Endothelial cell of umbilical vein (primary cell): Measurements from ENCODE around the gene MYH14. TPM values are rescaled to one million over a fixed set of nuclear protein-coding genes. Genes with fewer than 3 reads are reported as not detected.

Experiments
- BruUV-seq: library from RNA; stranded (reverse); fragments of 400-500 nt; replicated peaks from 2 replicates; lab custom pipeline; 2021; lab: Mats Ljungman, UMichigan
- CTCF ChIA-PET: fragments of 300-600, 350-600 bp; sonication (Branson Sonifier 250); formaldehyde crosslinking; loops from one replicate; lab custom pipeline; 2021; ENCODE audit warnings: antibody characterized with exemption, inconsistent platforms; lab: Charles Lee
- POLR2A ChIA-PET: fragments of 300-600, 350-600 bp; sonication (Branson Sonifier 250); formaldehyde crosslinking; loops from one replicate; lab custom pipeline; 2021; ENCODE audit warnings: antibody characterized with exemption, inconsistent platforms; lab: Charles Lee
- DNase-seq: peaks from one replicate; pipeline ENCODE4 v3.0.0-alpha.2; 2011; ENCODE audit warnings: low read depth, low spot score
- FAIRE-seq: peaks from 2 replicates; lab custom pipeline; 2011; peaks lifted over from hg19 to GRCh38; lab: Jason Lieb, UNC
- H2AFZ ChIP-seq: 2 replicates; pipeline ENCODE4 v1.6.0; 2012; ENCODE audit warnings: low read depth, low read length, control low read depth, inconsistent platforms
- H3K27ac ChIP-seq: 2 replicates; pipeline ENCODE4 v1.5.1; 2011; ENCODE audit warnings: low read depth, mild to moderate bottlenecking, control low read depth, low read length, moderate library complexity; ENCODE audit not compliant: insufficient read depth
- H3K27me3 ChIP-seq, 2 experiments: 2 replicates each; pipeline versions ENCODE4 v1.6.0 to v1.6.1; 2011; ENCODE audit warnings: low read length in 2 of 2, mixed read lengths in 1 of 2; ENCODE audit not compliant: control insufficient read depth in 2 of 2, insufficient read depth in 2 of 2
- H3K36me3 ChIP-seq, 2 experiments: 2 replicates in 1 of 2; 3 replicates in 1 of 2; pipeline ENCODE4 v1.5.1; 2011; ENCODE audit warnings: low read length in 2 of 2, mild to moderate bottlenecking in 1 of 2, moderate library complexity in 1 of 2; ENCODE audit not compliant: control insufficient read depth in 2 of 2, insufficient read depth in 2 of 2; ENCODE audit errors: extremely low read depth in 1 of 2
- H3K4me1 ChIP-seq: 3 replicates; pipeline ENCODE4 v1.5.1; 2011; ENCODE audit warnings: mild to moderate bottlenecking, low read length; ENCODE audit not compliant: control insufficient read depth, insufficient read depth; ENCODE audit errors: extremely low read depth
- H3K4me2 ChIP-seq: 2 replicates; pipeline ENCODE4 v1.6.1; 2011; ENCODE audit warnings: low read length, control low read depth, mixed read lengths; ENCODE audit not compliant: insufficient read depth
- H3K4me3 ChIP-seq, 3 experiments: fragments of 200-600 bp in 1 of 3; sonication (generic), shearing (Covaris generic) in 1 of 3; replicated peaks in 1 of 3; 2 replicates each; pipeline ENCODE4 v1.5.1; 2011 to 2016; ENCODE audit warnings: control low read depth in 3 of 3, low read length in 3 of 3, mild to moderate bottlenecking in 2 of 3, inconsistent platforms in 1 of 3, low read depth in 1 of 3, moderate library complexity in 1 of 3; ENCODE audit not compliant: insufficient read depth in 1 of 3
- H3K79me2 ChIP-seq: 2 replicates; pipeline ENCODE4 v1.6.0; 2012; ENCODE audit warnings: low read length, inconsistent platforms; ENCODE audit not compliant: control insufficient read depth, insufficient read depth
- H3K9ac ChIP-seq: replicated peaks from 2 replicates; pipeline ENCODE3; 2011; ENCODE audit warnings: low read length, control low read depth; ENCODE audit not compliant: insufficient read depth; ENCODE audit errors: extremely low read depth
- H3K9me1 ChIP-seq: replicated peaks from 3 replicates; pipeline ENCODE4 v1.6.0; 2011; ENCODE audit warnings: mild to moderate bottlenecking, low read length; ENCODE audit not compliant: control insufficient read depth, insufficient read depth; ENCODE audit errors: extremely low read depth
- H3K9me3 ChIP-seq: replicated peaks from 2 replicates; pipeline ENCODE4 v1.5.1; 2012; ENCODE audit warnings: low read length, inconsistent platforms; ENCODE audit not compliant: control insufficient read depth, insufficient read depth
- H4K20me1 ChIP-seq: replicated peaks from 2 replicates; pipeline ENCODE3; 2011; ENCODE audit warnings: mild to moderate bottlenecking, low read length; ENCODE audit not compliant: control insufficient read depth, insufficient read depth; ENCODE audit errors: extremely low read depth
- EZH2 ChIP-seq: IDR thresholded peaks from 2 replicates; pipeline ENCODE4 v1.6.1; 2012; ENCODE audit warnings: borderline replicate concordance, low read depth, mild to moderate bottlenecking, moderate library complexity, low read length, inconsistent platforms; ENCODE audit not compliant: severe bottlenecking
- FOS ChIP-seq: IDR thresholded peaks from 2 replicates; pipeline ENCODE4 v1.6.1; 2011; ENCODE audit warnings: mild to moderate bottlenecking, low read length, moderate library complexity, borderline replicate concordance; ENCODE audit not compliant: insufficient read depth
- GATA2 ChIP-seq: IDR thresholded peaks from 2 replicates; pipeline ENCODE4 v1.7.0; 2011; ENCODE audit warnings: low read depth, mild to moderate bottlenecking, moderate library complexity, mixed read lengths, low read length; ENCODE audit not compliant: insufficient read length, insufficient read depth
- JUN ChIP-seq: IDR thresholded peaks from 2 replicates; pipeline ENCODE4 v1.6.1; 2011; ENCODE audit warnings: borderline replicate concordance, low read depth; ENCODE audit not compliant: insufficient read length, insufficient read depth
- MYC ChIP-seq: IDR thresholded peaks from one replicate; pipeline ENCODE4 v1.6.1; 2011; ENCODE audit warnings: mild to moderate bottlenecking, low read depth, low read length
- POLR2A ChIP-seq: IDR thresholded peaks from 2 replicates; pipeline ENCODE4 v1.6.1; 2012; ENCODE audit warnings: low read depth, mild to moderate bottlenecking, control low read depth, low read length
- POLR2AphosphoS5 ChIP-seq: IDR thresholded peaks from 2 replicates; pipeline ENCODE4 v1.6.1; 2012; ENCODE audit warnings: low read depth, mild to moderate bottlenecking, control low read depth, low read length, moderate library complexity; ENCODE audit not compliant: insufficient read depth
- dilution Hi-C: fragments of 300-500 bp; cut with MboI; formaldehyde crosslinking; loops from one replicate; pipeline ENCODE4 v1.15.0; 2019; ENCODE audit warnings: low sequenced_read_pairs; ENCODE audit not compliant: extremely low pct_ligation_motif_present
- intact Hi-C: fragments of 100-400 bp; cut with micrococcal nuclease; formaldehyde crosslinking; loops from one replicate; pipeline ENCODE4 v1.10.0; 2022
- polyA plus RNA-seq, 4 experiments: library from polyadenylated mRNA; depleted of rRNA in 3 of 4; stranded (reverse) in 3 of 4; unstranded in 1 of 4; fragments of >200 nt; gene quantifications; 2 replicates each; pipeline versions ENCODE4 v1.2.1 to v1.2.3, GENCODE V29; 2011 to 2012; ENCODE audit warnings: missing spikeins in 1 of 4
- total RNA-seq: library from RNA; stranded (reverse); gene quantifications from 2 replicates; pipeline ENCODE4 v1.2.3, GENCODE V29; 2021
- TF ChIP-seq, protein P1 (sequence below): IDR thresholded peaks from 2 replicates; pipeline ENCODE4 v1.6.1; 2011; ENCODE audit not compliant: insufficient read depth, insufficient read length
- TF ChIP-seq, protein P2 (sequence below), 2 donors: IDR thresholded peaks; 1 replicate in 1 of 2; 2 replicates in 1 of 2; pipeline ENCODE4 v1.5.1; 2011; ENCODE audit warnings: low read length in 2 of 2, mild to moderate bottlenecking in 2 of 2, moderate library complexity in 2 of 2, control low read depth in 1 of 2, inconsistent platforms in 1 of 2, low read depth in 1 of 2; ENCODE audit not compliant: insufficient read depth in 1 of 2; ENCODE audit errors: extremely low read depth in 1 of 2

MYH14 gene
- total and polyA plus RNA-seq, 2 donors (not counting 3 experiments of a cell fraction or from before 2014, with no cell fraction given): 0.13 TPM; not detected in 1

DNA sequence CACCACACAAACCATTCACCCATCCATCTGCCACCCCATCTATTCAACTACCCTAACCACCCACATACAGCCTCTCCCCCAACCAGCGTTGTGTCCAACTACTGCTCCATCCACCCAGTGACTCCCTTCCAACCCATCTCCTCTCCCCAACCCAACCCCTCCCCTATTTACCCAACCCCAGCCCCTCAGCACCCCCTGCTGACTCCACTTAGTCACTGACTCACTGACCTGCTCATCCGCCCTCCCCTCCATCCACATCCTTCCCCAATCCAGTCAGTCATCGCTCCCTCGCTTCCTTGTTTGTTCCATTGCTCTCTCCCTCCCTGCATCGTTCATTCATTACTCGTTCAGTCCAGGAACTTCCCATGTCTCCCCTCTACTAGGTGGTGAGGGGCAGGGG is 86.6 kb downstream of the MYH14 start:
- no peak for FAIRE-seq
- intact Hi-C loops: no loop called here

More for the DNA sequence above, 86.6 kb downstream of the MYH14 start:
- Histone ChIP-seq H2AFZ (no peak overlapping the region), H3K4me2 (no peak overlapping the region), H3K9me1 (no peaks in the 10 kb centered on the region), H3K9me3 (no peaks in the 10 kb centered on the region), H3K27ac (no peak overlapping the region), H3K27me3 (no peaks in the 10 kb centered on the region), H3K36me3 (no peaks in the 10 kb centered on the region), H4K20me1 (no peaks in the 10 kb centered on the region), H3K79me2 (no peaks in the 10 kb centered on the region), H3K4me1 (no peaks in the 10 kb centered on the region), H3K9ac (no peak overlapping the region), H3K4me3 (no peak overlapping the region)
- no TSS peak for BruUV-seq
- POLR2A ChIA-PET: no interaction called here
- CTCF ChIA-PET: interaction anchor here (1.7 kb wide), 1 partner anchor 39 kb away, joined by 7 read pairs; the partner anchor contains the start of gene KCNC3
- dilution Hi-C loops: no loop called here
- DNase-seq: no peak
- no peak for TF ChIP-seq MYC
- no peak for TF ChIP-seq JUN
- TF ChIP-seq POLR2AphosphoS5: no peak
- TF ChIP-seq, protein P1, sequence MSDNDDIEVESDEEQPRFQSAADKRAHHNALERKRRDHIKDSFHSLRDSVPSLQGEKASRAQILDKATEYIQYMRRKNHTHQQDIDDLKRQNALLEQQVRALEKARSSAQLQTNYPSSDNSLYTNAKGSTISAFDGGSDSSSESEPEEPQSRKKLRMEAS: no peak
- no peak for TF ChIP-seq GATA2
- no peak for TF ChIP-seq POLR2A
- TF ChIP-seq EZH2: no peak
- TF ChIP-seq, protein P2, sequence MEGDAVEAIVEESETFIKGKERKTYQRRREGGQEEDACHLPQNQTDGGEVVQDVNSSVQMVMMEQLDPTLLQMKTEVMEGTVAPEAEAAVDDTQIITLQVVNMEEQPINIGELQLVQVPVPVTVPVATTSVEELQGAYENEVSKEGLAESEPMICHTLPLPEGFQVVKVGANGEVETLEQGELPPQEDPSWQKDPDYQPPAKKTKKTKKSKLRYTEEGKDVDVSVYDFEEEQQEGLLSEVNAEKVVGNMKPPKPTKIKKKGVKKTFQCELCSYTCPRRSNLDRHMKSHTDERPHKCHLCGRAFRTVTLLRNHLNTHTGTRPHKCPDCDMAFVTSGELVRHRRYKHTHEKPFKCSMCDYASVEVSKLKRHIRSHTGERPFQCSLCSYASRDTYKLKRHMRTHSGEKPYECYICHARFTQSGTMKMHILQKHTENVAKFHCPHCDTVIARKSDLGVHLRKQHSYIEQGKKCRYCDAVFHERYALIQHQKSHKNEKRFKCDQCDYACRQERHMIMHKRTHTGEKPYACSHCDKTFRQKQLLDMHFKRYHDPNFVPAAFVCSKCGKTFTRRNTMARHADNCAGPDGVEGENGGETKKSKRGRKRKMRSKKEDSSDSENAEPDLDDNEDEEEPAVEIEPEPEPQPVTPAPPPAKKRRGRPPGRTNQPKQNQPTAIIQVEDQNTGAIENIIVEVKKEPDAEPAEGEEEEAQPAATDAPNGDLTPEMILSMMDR (IDR thresholded peaks at IDR 0.05; ENCODE audit: extremely low read depth in 1 of 2, insufficient read depth in 1 of 2, low read depth in 1 of 2, low read length in 2 of 2): no peak
- TF ChIP-seq FOS: no peak
